IMR-90 (cell line): ENCODE measurements around the gene METTL24. TPM values are rescaled to one million over a fixed set of nuclear protein-coding genes. Genes with fewer than 3 reads are reported as not detected.

ENCODE experiments used
- ATAC-seq: fragments of 200-7000 bp; cut with Tn5 transposase; 2 replicates; pipeline ENCODE4 v1.9.1; 2020; ENCODE audit warnings: low read depth, mild to moderate bottlenecking, moderate library complexity
- BruUV-seq: library from RNA; stranded (reverse); fragments of 400-500 nt; replicated peaks from 2 replicates; lab custom pipeline; 2021; lab: Mats Ljungman, UMichigan
- CTCF ChIA-PET: fragments of 300-600 bp; formaldehyde crosslinking; extraction: SDS; loops from one replicate; lab custom pipeline; 2021; ENCODE audit warnings: antibody characterized with exemption; lab: Yijun Ruan, JAX
- POLR2A ChIA-PET: fragments of 300-600 bp; sonication (Branson Sonifier 250); formaldehyde crosslinking; loops from one replicate; lab custom pipeline; 2022; ENCODE audit warnings: antibody characterized with exemption; ENCODE audit not compliant: unreplicated experiment; lab: Charles Lee
- DNase-seq: peaks from one replicate; pipeline ENCODE4 v3.0.0; 2013
- H2AFZ ChIP-seq: replicated peaks from 2 replicates; pipeline ENCODE3; 2013; ENCODE audit warnings: low read length, mild to moderate bottlenecking; ENCODE audit not compliant: poor library complexity
- H2AK5ac ChIP-seq: 2 replicates; pipeline ENCODE4 v1.6.1; 2013; ENCODE audit warnings: low read depth, low read length, inconsistent platforms
- H2AK9ac ChIP-seq: replicated peaks from 2 replicates; pipeline ENCODE3; 2013; ENCODE audit warnings: mild to moderate bottlenecking, low read depth, low read length, moderate library complexity; ENCODE audit not compliant: poor library complexity
- H2BK120ac ChIP-seq: 2 replicates; pipeline ENCODE4 v1.6.1; 2013; ENCODE audit warnings: low read depth, low read length, inconsistent platforms
- H2BK15ac ChIP-seq: 3 replicates; pipeline ENCODE4 v1.6.1; 2013; ENCODE audit warnings: low read depth, low read length, inconsistent platforms
- H2BK20ac ChIP-seq: 2 replicates; pipeline ENCODE4 v1.6.1; 2013; ENCODE audit warnings: low read depth, mild to moderate bottlenecking, inconsistent platforms, low read length, moderate library complexity
- H2BK5ac ChIP-seq: 2 replicates; pipeline ENCODE4 v1.6.1; 2013; ENCODE audit warnings: mild to moderate bottlenecking, low read depth, low read length, inconsistent platforms; ENCODE audit not compliant: poor library complexity, severe bottlenecking
- H3K14ac ChIP-seq: replicated peaks from 2 replicates; pipeline ENCODE4 v1.6.1; 2013; ENCODE audit warnings: low read depth, low read length, inconsistent platforms
- H3K18ac ChIP-seq: 2 replicates; pipeline ENCODE4 v1.6.1; 2013; ENCODE audit warnings: low read depth, low read length, control low read depth
- H3K23ac ChIP-seq: 2 replicates; pipeline ENCODE4 v1.6.1; 2013; ENCODE audit warnings: low read depth, low read length, inconsistent platforms
- H3K27ac ChIP-seq: 2 replicates; pipeline ENCODE4 v1.5.1; 2013; ENCODE audit warnings: mild to moderate bottlenecking, control low read depth, low read length; ENCODE audit not compliant: insufficient read depth
- H3K27me3 ChIP-seq: 2 replicates; pipeline ENCODE4 v1.6.1; 2013; ENCODE audit warnings: low read length; ENCODE audit not compliant: control insufficient read depth, insufficient read depth
- H3K36me3 ChIP-seq: 2 replicates; pipeline ENCODE4 v1.6.1; 2013; ENCODE audit warnings: low read length, mixed read lengths; ENCODE audit not compliant: control insufficient read depth, insufficient read depth
- H3K4ac ChIP-seq: 2 replicates; pipeline ENCODE4 v1.6.1; 2013; ENCODE audit warnings: low read depth, low read length, inconsistent platforms
- H3K4me1 ChIP-seq: 2 replicates; pipeline ENCODE4 v1.6.1; 2013; ENCODE audit warnings: low read length, mixed read lengths; ENCODE audit not compliant: control insufficient read depth, insufficient read depth
- H3K4me2 ChIP-seq: 2 replicates; pipeline ENCODE4 v1.6.1; 2013; ENCODE audit warnings: low read depth, mild to moderate bottlenecking, control low read depth, low read length, moderate library complexity
- H3K4me3 ChIP-seq: 2 replicates; pipeline ENCODE4 v1.5.1; 2013; ENCODE audit warnings: low read depth, mild to moderate bottlenecking, control low read depth, low read length, moderate library complexity; ENCODE audit not compliant: insufficient read depth
- H3K56ac ChIP-seq: 2 replicates; pipeline ENCODE4 v1.6.1; 2013; ENCODE audit warnings: low read length, inconsistent platforms; ENCODE audit not compliant: insufficient read depth; ENCODE audit errors: extremely low read depth
- H3K79me1 ChIP-seq, 2 experiments: 2 replicates each; pipeline ENCODE4 v1.6.1; 2013; ENCODE audit warnings: low read length in 2 of 2, inconsistent platforms in 1 of 2, low read depth in 1 of 2
- H3K9ac ChIP-seq: 2 replicates; pipeline ENCODE4 v1.6.1; 2013; ENCODE audit warnings: low read depth, low read length, control low read depth
- H3K9me1 ChIP-seq: 2 replicates; pipeline ENCODE4 v1.6.1; 2013; ENCODE audit warnings: low read length, inconsistent platforms; ENCODE audit not compliant: insufficient read depth
- H3K9me3 ChIP-seq: 2 replicates; pipeline ENCODE4 v1.6.1; 2013; ENCODE audit warnings: low read length; ENCODE audit not compliant: control insufficient read depth, insufficient read depth
- H4K20me1 ChIP-seq: 2 replicates; pipeline ENCODE4 v1.6.1; 2013; ENCODE audit warnings: low read length, inconsistent platforms; ENCODE audit not compliant: insufficient read depth
- H4K5ac ChIP-seq: 2 replicates; pipeline ENCODE4 v1.6.1; 2013; ENCODE audit warnings: mild to moderate bottlenecking, low read depth, low read length, control low read depth
- H4K8ac ChIP-seq, 2 experiments: 2 replicates each; pipeline ENCODE4 v1.6.1; 2013; ENCODE audit warnings: low read depth in 2 of 2, low read length in 2 of 2, control low read depth in 1 of 2, inconsistent platforms in 1 of 2
- H4K91ac ChIP-seq: 2 replicates; pipeline ENCODE4 v1.6.1; 2013; ENCODE audit warnings: low read depth, low read length, inconsistent platforms; ENCODE audit not compliant: insufficient read depth
- BHLHE40 ChIP-seq: fragments of 150-350 bp; IDR thresholded peaks from 2 replicates; pipeline ENCODE4 v1.6.1; 2016; ENCODE audit warnings: mild to moderate bottlenecking, low read depth, low read length
- MAFK ChIP-seq: IDR thresholded peaks from 2 replicates; pipeline ENCODE4 v1.6.1; 2012; ENCODE audit warnings: low read depth, low read length, improper control_type of control experiment
- WGBS, 2 experiments: methylation state at CpG; one replicate each; pipeline versions ENCODE4 v1.1.5 to v1.1.7; 2013; ENCODE audit warnings: missing lambda C conversion rate in 2 of 2; ENCODE audit not compliant: insufficient read length in 1 of 2; ENCODE audit errors: extremely low coverage in 2 of 2; 5-methylcytosine and 5-hydroxymethylcytosine counted together
- dilution Hi-C: fragments of 300-500 bp; cut with HindIII; formaldehyde crosslinking; loops from one replicate; pipeline ENCODE4 v1.14.3; 2018; ENCODE audit warnings: low sequenced_read_pairs; ENCODE audit not compliant: unreplicated experiment
- in situ Hi-C: fragments of 300-500 bp; cut with MboI; formaldehyde crosslinking; loops from 3 replicates; pipeline ENCODE4 v1.14.3; 2019; ENCODE audit warnings: low sequenced_read_pairs, inconsistent platforms, mixed read lengths
- intact Hi-C: fragments of 100-400 bp; cut with micrococcal nuclease; formaldehyde crosslinking; loops from 2 replicates; pipeline ENCODE4 v1.10.0; 2022
- polyA plus RNA-seq, 3 experiments: library from polyadenylated mRNA; depleted of rRNA; stranded (reverse); fragments of >200 nt; gene quantifications; 2 replicates each; pipeline ENCODE4 v1.2.3, GENCODE V29; 2012; ENCODE audit warnings: low replicate concordance in 1 of 3
- total RNA-seq: library from RNA; depleted of rRNA; stranded (reverse); fragments of >200 nt; gene quantifications from 2 replicates; pipeline ENCODE4 v1.2.3, GENCODE V29; 2012

The METTL24 gene
- total and polyA plus RNA-seq, 2 of the 4 experiments (the other 2 are of a cell fraction): not detected

GRCh38 chr6:110399219-110400071, 41.3 kb upstream of the METTL24 start:
- no peak overlapping the region for H2BK120ac ChIP-seq
- H2BK5ac ChIP-seq: no peak overlapping the region
- no peaks in the 10 kb centered on the region for H3K36me3 ChIP-seq
- no peak overlapping the region for H3K14ac ChIP-seq
- peak overlapping the region; percentile 56 for H2AK9ac ChIP-seq
- no peaks in the 10 kb centered on the region for H4K20me1 ChIP-seq
- peaks cover 2% of the 10 kb centered on the region for H3K27me3 ChIP-seq
- no peaks in the 10 kb centered on the region; the same call in 1 of the 2 replicates for H3K4me1 ChIP-seq
- H4K8ac ChIP-seq: no peak overlapping the region
- no peak overlapping the region for H3K56ac ChIP-seq
- dilution Hi-C loops (no loop called here), in situ Hi-C loops (no loop called here), intact Hi-C loops (no loop called here)
- peak overlapping the region; percentile 47; the same call in 1 of the 2 replicates for H4K91ac ChIP-seq
- ATAC-seq: peak; percentile 58
- H2BK15ac ChIP-seq: no peak overlapping the region
- 49% methylated on average over 16 of the region's 43 CpGs; no CpG with 5 or more reads in 1 of the 2 experiments for WGBS, 2 experiments
- TF ChIP-seq MAFK: no peak
- no peak for TF ChIP-seq BHLHE40
- 0 out of 2 replicates have a peak, but pooled peaks cover 3% of the 10 kb centered on the region for H3K9me1 ChIP-seq
- no peaks in the 10 kb centered on the region for H3K9me3 ChIP-seq
- H3K27ac ChIP-seq: no peak overlapping the region
- no peaks in the 10 kb centered on the region for H3K79me1 ChIP-seq
- no peak overlapping the region for H3K23ac ChIP-seq
- no peak overlapping the region for H2BK20ac ChIP-seq
- BruUV-seq: no TSS peak
- no peak overlapping the region for H3K4me3 ChIP-seq
- H3K9ac ChIP-seq: no peak overlapping the region
- peak overlapping the region; percentile 22 for H3K4me2 ChIP-seq
- no peak for DNase-seq
- no peak overlapping the region for H2AK5ac ChIP-seq
- ChIA-PET POLR2A (no interaction called here), CTCF (no interaction called here)
- H2AFZ ChIP-seq: peak overlapping the region; percentile 88
- no peak overlapping the region; the same call in 1 of the 2 replicates for H3K18ac ChIP-seq
- no peak overlapping the region; the same call in 1 of the 2 replicates for H4K5ac ChIP-seq
- no peak overlapping the region for H3K4ac ChIP-seq
